Left kidney (tissue), 2 donors: ENCODE data around the gene SPINK8. TPM values are rescaled to one million over a fixed set of nuclear protein-coding genes. Genes with fewer than 3 reads are reported as not detected.
"Not testable (repeated sequence)": the region's sequence is repeated elsewhere in the genome, so short reads cannot be mapped to it uniquely, and the experiment has no call there.

Experiments
- DNase-seq: peaks from one replicate; pipeline ENCODE4 v3.0.0-alpha.2; 2013
- polyA plus RNA-seq: library from polyadenylated mRNA; unstranded; fragments of 120-200 nt; gene quantifications from one replicate; pipeline ENCODE4 v1.2.1, GENCODE V29; 2013; ENCODE audit not compliant: insufficient read length

SPINK8 gene
- polyA plus RNA-seq, 1 donor = 0.43 TPM

DNA sequence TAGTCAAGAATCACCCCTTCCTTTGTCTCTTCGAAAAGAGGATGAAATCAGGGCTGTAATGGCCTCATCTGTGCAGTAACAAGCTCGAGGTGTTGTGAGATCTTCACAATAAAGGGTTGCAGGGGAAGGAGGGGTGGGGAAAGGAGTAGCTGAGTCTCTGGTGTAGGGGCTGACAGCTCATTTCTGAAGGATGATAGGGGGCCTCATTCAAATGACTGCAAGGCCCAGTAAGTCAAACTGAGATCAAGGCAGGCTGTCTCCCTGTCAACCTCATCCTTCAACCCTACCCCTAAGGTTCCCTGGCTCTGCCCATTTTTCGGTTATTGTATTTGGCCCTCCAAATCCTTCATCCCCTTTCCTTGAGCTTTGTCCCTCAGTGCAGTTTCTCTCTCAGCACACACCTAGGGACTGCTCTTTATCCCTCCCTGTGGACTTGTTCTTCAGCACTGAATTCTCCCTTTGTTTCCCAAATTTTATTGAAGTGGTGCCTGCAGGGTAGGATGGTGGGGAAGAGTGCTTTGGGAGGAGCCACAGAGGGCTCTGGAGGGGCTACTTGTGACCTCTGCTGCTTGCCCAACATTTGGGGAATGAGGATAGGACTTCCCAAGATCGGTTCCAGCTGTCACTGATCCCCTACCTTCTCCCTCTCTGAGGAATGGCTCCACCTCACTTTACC is 54.4 kb downstream of the SPINK8 start:
- DNase-seq = no peak

DNA sequence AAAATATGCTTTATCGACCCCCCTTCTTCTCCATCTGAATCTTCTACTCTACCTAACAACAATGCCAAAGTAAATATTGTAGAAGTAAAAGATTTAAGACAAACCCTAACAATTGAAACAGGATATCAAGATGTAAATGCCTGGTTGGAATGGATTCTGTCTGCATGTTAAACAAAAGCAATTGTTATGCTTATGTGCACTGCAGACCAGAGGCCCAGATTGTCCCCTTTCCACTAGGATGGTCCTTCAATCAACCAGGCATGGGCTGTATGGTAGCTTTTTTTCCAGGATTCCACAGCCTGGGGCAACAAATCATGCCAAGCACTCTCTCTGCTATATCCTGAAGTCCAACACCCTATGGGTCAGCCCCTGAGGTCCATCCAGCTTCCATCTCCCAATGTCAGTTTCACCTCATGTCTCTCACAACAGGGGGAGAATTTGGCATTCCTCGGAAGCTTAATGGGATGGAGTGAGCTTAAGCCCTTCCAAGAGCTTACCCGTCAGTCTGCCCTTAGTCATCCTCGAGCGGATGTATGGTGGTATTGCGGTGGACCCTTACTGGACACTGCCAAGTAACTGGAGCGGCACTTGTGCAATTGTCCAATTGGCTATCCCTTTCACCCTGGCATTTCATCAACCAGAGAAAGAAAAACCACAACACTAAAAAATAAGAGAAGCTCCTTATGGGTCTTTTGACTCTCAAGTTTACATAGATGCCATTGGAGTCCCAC is 56.4 kb downstream of the SPINK8 start:
- DNase-seq = no peak

- no peak for DNase-seq
Observed at GRCh38 chr3:48275287-48276027, 58.0 kb downstream of the SPINK8 start.

GRCh38 chr3:48274452-48274851 is 59.0 kb downstream of the SPINK8 start:
- no peak for DNase-seq

DNA sequence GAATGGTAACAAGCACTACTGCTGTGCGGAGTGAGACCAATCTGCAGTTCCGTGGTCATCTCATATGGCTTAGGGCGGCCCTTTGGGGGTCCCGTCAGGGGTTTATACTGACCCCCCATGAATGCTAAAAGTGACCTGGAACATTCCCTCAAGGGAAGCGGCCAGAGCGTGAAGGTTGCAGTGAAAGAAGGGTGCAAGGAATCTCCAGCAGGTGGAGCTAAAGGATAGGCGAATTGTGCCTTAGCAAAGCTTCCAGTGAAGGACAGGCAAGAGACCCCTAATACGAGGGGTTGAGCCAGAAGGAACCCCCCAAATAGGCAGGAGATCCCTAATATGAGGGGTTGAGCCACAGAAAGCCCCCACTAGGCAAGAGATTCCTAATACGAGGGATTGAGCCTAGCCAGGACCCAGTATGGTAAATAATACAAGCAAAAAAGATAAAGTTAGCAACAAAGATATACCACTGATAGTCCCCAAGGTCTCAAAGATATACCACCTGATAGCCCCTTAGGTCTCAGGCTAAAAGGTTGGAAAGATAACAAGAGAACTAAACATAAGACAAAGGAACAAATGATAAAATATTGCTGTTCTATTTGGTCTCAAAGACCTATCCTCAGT is 59.8 kb downstream of the SPINK8 start:
- peak; percentile 74 for DNase-seq

- no peak for DNase-seq
Observed at GRCh38 chr3:48271763-48272498, 61.5 kb downstream of the SPINK8 start.

DNA sequence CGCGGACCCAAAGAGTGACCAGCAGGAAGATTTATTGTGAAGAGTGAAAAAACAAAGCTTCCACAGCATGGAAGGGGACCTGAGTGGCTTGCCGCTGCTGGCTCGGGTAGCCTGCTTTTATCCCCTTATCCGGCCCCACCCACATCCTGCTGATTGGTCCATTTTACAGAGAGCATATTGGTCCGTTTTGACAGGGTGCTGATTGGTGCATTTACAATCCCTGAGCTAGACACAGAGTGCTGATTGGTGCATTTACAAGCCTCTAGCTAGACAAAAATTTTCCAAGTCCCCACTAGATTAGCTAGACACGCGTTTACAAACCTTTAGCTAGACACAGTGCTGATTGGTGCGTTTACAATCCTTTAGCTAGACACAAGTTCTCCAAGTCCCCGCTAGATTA is 62.2 kb downstream of the SPINK8 start:
- DNase-seq = not testable (repeated sequence)

DNA sequence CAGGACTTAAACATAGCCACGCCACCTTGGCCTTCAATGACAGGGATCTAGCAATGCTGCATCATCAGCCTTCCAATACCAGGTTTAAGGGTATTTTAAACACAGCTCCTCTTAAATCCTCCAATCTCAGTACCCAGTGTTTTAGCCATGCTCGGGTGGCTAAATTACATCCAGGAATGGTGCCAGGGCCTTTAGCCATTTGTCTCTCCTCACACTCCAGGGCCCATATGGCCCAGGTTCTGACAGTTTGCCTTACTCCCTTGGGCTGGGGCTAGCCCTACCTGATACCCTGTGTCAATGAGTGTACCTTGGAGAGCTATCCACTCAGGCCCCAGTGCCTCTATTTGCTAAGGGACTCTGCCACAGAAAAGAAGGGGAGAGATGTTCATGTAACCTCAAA is 63.2 kb downstream of the SPINK8 start:
- no peak for DNase-seq

- no peak for DNase-seq
Observed at GRCh38 chr3:48269592-48269991, 63.9 kb downstream of the SPINK8 start.

- DNase-seq = peak; percentile 27
Observed at GRCh38 chr3:48268936-48269561, 64.4 kb downstream of the SPINK8 start.

DNA sequence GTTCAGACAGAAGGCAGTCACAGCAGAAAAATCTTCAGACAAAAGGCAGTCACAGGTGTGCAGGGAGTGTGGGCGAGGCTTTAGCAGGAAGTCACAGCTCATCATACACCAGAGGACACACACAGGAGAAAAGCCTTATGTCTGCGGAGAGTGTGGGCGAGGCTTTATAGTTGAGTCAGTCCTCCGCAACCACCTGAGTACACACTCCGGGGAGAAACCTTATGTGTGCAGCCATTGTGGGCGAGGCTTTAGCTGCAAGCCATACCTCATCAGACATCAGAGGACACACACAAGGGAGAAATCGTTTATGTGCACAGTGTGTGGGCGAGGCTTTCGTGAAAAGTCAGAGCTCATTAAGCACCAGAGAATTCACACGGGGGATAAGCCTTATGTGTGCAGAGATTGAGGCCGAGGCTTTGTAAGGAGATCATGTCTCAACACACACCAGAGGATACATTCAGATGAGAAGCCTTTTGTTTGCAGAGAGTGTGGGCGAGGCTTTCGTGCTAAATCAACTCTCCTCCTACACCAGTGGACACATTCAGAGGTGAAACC is 65.0 kb downstream of the SPINK8 start:
- DNase-seq = peak; percentile 44

DNA sequence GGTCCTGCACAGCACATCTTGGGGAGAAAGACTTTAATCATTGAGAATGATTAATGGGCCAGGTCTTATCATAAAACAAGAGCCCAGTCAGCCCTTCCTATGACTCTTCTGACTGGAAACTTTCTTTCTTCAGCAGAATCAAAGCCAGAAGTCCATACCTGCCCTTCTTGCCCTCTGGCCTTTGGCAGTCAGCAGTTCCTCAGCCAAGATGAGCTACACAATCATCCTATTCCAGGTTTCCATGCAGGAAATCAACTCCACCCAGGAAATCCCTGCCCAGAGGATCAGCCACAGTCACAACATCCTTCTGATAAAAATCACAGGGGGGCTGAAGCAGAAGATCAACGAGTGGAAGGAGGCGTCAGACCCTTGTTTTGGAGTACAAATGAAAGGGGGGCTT is 65.7 kb downstream of the SPINK8 start:
- DNase-seq = no peak

- DNase-seq = no peak
Observed at GRCh38 chr3:48258530-48258929, 74.9 kb downstream of the SPINK8 start.

Other genes with a start within 250 kb of the SPINK8 start
- gene CDC25A, start 145.2 kb downstream of the SPINK8 start, polyA plus RNA-seq = 14.1 TPM
- 0.38 TPM for gene CAMP, start 110.2 kb downstream of the SPINK8 start, polyA plus RNA-seq
- 22.2 TPM for gene ZNF589, start 92.6 kb downstream of the SPINK8 start, polyA plus RNA-seq
- gene NME6, start 32.3 kb downstream of the SPINK8 start, polyA plus RNA-seq = 36.9 TPM
- gene FBXW12, start 38.6 kb upstream of the SPINK8 start, polyA plus RNA-seq = 0.73 TPM
- gene PLXNB1, start 96.4 kb upstream of the SPINK8 start, polyA plus RNA-seq = 222 TPM
- 24.6 TPM for gene CCDC51, start 106.5 kb upstream of the SPINK8 start, polyA plus RNA-seq
- 240 TPM for gene TMA7, start 106.6 kb upstream of the SPINK8 start, polyA plus RNA-seq
- gene ATRIP, start 113.1 kb upstream of the SPINK8 start, polyA plus RNA-seq = 15.7 TPM
- gene SHISA5, start 170.5 kb upstream of the SPINK8 start, polyA plus RNA-seq = 90.9 TPM
- 4.3 TPM for gene PFKFB4, start 223.1 kb upstream of the SPINK8 start, polyA plus RNA-seq
- 0.37 TPM for gene UCN2, start 230.1 kb upstream of the SPINK8 start, polyA plus RNA-seq